Ectodermal cell (in vitro differentiated cells): ENCODE results near the gene WDPCP.
"Not testable (repeated sequence)": the region's sequence is repeated elsewhere in the genome, so short reads cannot be mapped to it uniquely, and the experiment has no call there.

Experiments used
- H3K27ac ChIP-seq: 2 replicates; pipeline ENCODE4 v1.7.0; 2013; ENCODE audit warnings: mild to moderate bottlenecking, low read depth, low read length; ENCODE audit not compliant: insufficient read depth, poor library complexity, severe bottlenecking
- H3K27me3 ChIP-seq: 2 replicates; pipeline ENCODE4 v1.7.0; 2013; ENCODE audit warnings: mild to moderate bottlenecking, low read length; ENCODE audit not compliant: insufficient read depth, control insufficient read depth, poor library complexity, severe bottlenecking
- H3K36me3 ChIP-seq: one replicate; pipeline ENCODE4 v1.7.0; 2013; ENCODE audit warnings: low read length; ENCODE audit not compliant: control insufficient read depth, insufficient read depth
- H3K4me1 ChIP-seq: one replicate; pipeline ENCODE4 v1.7.0; 2013; ENCODE audit warnings: low read length; ENCODE audit not compliant: control insufficient read depth, insufficient read depth
- H3K4me3 ChIP-seq: 2 replicates; pipeline ENCODE4 v1.7.0; 2013; ENCODE audit warnings: low read depth, low read length, control low read depth; ENCODE audit not compliant: insufficient read depth
- H3K9me3 ChIP-seq: 2 replicates; pipeline ENCODE4 v1.7.0; 2013; ENCODE audit warnings: mild to moderate bottlenecking, low read length, moderate library complexity; ENCODE audit not compliant: control insufficient read depth
- WGBS, 2 experiments: methylation state at CpG; one replicate each; pipeline ENCODE4 v1.1.7; 2013; ENCODE audit warnings: missing lambda C conversion rate in 2 of 2; 5-methylcytosine and 5-hydroxymethylcytosine counted together

WDPCP gene

GRCh38 chr2:63434024-63435001, 154.0 kb downstream of the WDPCP start:
- Histone ChIP-seq H3K27me3 (no peaks in the 10 kb centered on the region), H3K4me1 (no peaks in the 10 kb centered on the region), H3K27ac (no peak overlapping the region), H3K4me3 (no peak overlapping the region), H3K36me3 (no peaks in the 10 kb centered on the region), H3K9me3 (no peaks in the 10 kb centered on the region)
- 95 to 98% methylated on average over 10 of the region's 12 CpGs for WGBS, 2 experiments

GRCh38 chr2:63432373-63432772, 155.9 kb downstream of the WDPCP start:
- Histone ChIP-seq H3K27me3 (no peaks in the 10 kb centered on the region), H3K4me3 (no peak overlapping the region), H3K4me1 (no peaks in the 10 kb centered on the region), H3K36me3 (no peaks in the 10 kb centered on the region), H3K27ac (no peak overlapping the region), H3K9me3 (no peaks in the 10 kb centered on the region)

GRCh38 chr2:63425606-63426005, 162.7 kb downstream of the WDPCP start:
- H3K36me3 ChIP-seq: no peaks in the 10 kb centered on the region
- peaks cover 2% of the 10 kb centered on the region for H3K9me3 ChIP-seq
- no peaks in the 10 kb centered on the region for H3K27me3 ChIP-seq
- no peaks in the 10 kb centered on the region for H3K4me1 ChIP-seq
- H3K4me3 ChIP-seq: no peak overlapping the region
- no peak overlapping the region for H3K27ac ChIP-seq

GRCh38 chr2:63425079-63425416, 163.2 kb downstream of the WDPCP start:
- Histone ChIP-seq H3K4me1 (no peaks in the 10 kb centered on the region), H3K4me3 (no peak overlapping the region), H3K9me3 (peaks cover 2% of the 10 kb centered on the region), H3K36me3 (no peaks in the 10 kb centered on the region), H3K27ac (no peak overlapping the region), H3K27me3 (no peaks in the 10 kb centered on the region)
- 84 to 92% methylated on average over 4 of the region's 4 CpGs for WGBS, 2 experiments

- H3K27me3 ChIP-seq: no peaks in the 10 kb centered on the region
- H3K27ac ChIP-seq: no peak overlapping the region
- no peak overlapping the region for H3K4me3 ChIP-seq
- no peaks in the 10 kb centered on the region for H3K4me1 ChIP-seq
- 77 to 79% methylated on average over 15 of the region's 15 CpGs for WGBS, 2 experiments
- no peaks in the 10 kb centered on the region for H3K36me3 ChIP-seq
- H3K9me3 ChIP-seq: peaks cover 2% of the 10 kb centered on the region
These were observed 163.8 kb downstream of the WDPCP start for GRCh38 chr2:63424329-63425078.

- 80 to 89% methylated on average over 1 of the region's 1 CpG for WGBS, 2 experiments
These were observed 165.7 kb downstream of the WDPCP start for GRCh38 chr2:63422556-63422955.

GRCh38 chr2:63408530-63408929, 179.7 kb downstream of the WDPCP start:
- WGBS, 2 experiments: 90 to 94% methylated on average over 5 of the region's 5 CpGs
- H3K9me3 ChIP-seq: no peaks in the 10 kb centered on the region
- no peaks in the 10 kb centered on the region for H3K36me3 ChIP-seq
- H3K4me1 ChIP-seq: no peaks in the 10 kb centered on the region
- H3K27me3 ChIP-seq: no peaks in the 10 kb centered on the region
- no peak overlapping the region for H3K4me3 ChIP-seq
- no peak overlapping the region for H3K27ac ChIP-seq

More at GRCh38 chr2:63422556-63422955, 165.7 kb downstream of the WDPCP start:
- Histone ChIP-seq H3K27me3 (no peaks in the 10 kb centered on the region), H3K9me3 (peaks cover 2% of the 10 kb centered on the region), H3K36me3 (no peaks in the 10 kb centered on the region), H3K4me1 (no peaks in the 10 kb centered on the region), H3K27ac (no peak overlapping the region), H3K4me3 (no peak overlapping the region)

GRCh38 chr2:63406641-63407040, 181.6 kb downstream of the WDPCP start:
- H3K4me3 ChIP-seq: no peak overlapping the region
- no peak overlapping the region for H3K27ac ChIP-seq
- WGBS, 2 experiments: 94% methylated on average over 1 of the region's 1 CpG; no CpG with 5 or more reads in 1 of the 2 experiments
- no peaks in the 10 kb centered on the region for H3K4me1 ChIP-seq
- no peaks in the 10 kb centered on the region for H3K9me3 ChIP-seq
- H3K27me3 ChIP-seq: no peaks in the 10 kb centered on the region
- no peaks in the 10 kb centered on the region for H3K36me3 ChIP-seq

GRCh38 chr2:63403820-63404219, 184.5 kb downstream of the WDPCP start:
- H3K27ac ChIP-seq: no peak overlapping the region
- no peaks in the 10 kb centered on the region for H3K36me3 ChIP-seq
- no peaks in the 10 kb centered on the region for H3K27me3 ChIP-seq
- no peak overlapping the region for H3K4me3 ChIP-seq
- no peaks in the 10 kb centered on the region for H3K9me3 ChIP-seq
- no peaks in the 10 kb centered on the region for H3K4me1 ChIP-seq

- not testable (repeated sequence) for H3K27me3 ChIP-seq, H3K27ac ChIP-seq, H3K9me3 ChIP-seq, H3K4me1 ChIP-seq, H3K36me3 ChIP-seq, H3K4me3 ChIP-seq
- WGBS, 2 experiments: 86% methylated on average over 3 of the region's 3 CpGs; no CpG with 5 or more reads in 1 of the 2 experiments
These were observed 185.4 kb downstream of the WDPCP start for GRCh38 chr2:63402889-63403288.
